GM12872 (cell line): Measurements from ENCODE around the gene ZNF791.

Source experiments
- CTCF ChIP-seq: IDR thresholded peaks from 3 replicates; pipeline ENCODE4 v1.5.1; 2011; ENCODE audit warnings: low read depth, mild to moderate bottlenecking, low read length, moderate library complexity; ENCODE audit not compliant: insufficient read depth

ZNF791 gene

DNA sequence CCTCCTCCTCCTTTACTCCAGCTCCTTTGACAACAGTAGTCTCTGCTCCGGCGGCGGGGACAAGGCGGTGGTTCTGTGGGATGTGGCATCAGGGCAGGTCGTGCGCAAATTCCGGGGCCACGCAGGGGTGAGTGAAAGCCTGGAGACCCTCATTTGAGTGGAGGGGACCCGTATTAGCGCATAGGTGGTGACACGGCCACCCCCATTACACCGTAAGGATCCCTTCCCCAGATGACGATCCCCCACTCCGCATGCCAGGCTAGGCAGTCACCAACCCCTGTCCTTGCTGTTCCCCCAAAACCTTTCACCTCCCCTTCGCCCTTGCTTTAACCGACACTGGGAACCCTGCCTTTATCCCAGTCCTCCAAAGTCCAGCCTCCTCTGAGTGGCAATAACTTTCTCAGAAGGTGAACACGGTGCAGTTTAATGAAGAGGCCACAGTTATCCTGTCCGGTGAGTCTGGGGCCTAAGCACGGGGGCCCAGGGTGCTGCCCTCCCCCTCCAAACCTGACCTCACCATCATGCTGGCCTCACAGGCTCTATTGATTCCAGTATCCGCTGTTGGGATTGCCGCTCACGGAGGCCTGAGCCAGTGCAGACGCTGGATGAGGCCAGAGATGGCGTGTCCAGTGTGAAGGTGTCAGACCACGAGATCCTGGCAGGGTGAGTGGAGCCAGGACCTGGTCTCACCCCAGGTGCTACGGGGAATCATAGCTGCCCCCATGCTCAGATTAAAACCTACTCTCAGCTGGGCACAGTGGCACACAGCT lies 59.6 kb downstream of the ZNF791 start:
- no peak for TF ChIP-seq CTCF

DNA sequence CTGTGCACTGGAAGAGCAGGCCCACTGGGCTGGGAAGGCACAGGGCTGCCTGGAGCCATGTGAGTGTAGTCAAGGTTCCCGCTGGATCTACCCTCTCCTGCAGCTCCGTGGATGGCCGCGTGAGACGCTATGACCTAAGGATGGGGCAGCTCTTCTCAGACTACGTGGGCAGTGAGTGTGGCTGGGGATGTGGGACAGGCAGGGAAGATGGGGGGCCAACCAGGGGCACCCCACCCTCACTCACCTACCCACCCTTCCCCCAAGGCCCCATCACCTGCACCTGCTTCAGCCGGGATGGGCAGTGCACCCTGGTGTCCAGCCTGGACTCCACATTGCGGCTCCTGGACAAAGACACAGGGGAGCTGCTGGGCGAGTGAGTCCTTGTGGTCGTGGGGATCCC lies 62.0 kb downstream of the ZNF791 start:
- no peak for TF ChIP-seq CTCF

- TF ChIP-seq CTCF = no peak
Observed at GRCh38 chr19:12675399-12675798, 64.7 kb downstream of the ZNF791 start.

DNA sequence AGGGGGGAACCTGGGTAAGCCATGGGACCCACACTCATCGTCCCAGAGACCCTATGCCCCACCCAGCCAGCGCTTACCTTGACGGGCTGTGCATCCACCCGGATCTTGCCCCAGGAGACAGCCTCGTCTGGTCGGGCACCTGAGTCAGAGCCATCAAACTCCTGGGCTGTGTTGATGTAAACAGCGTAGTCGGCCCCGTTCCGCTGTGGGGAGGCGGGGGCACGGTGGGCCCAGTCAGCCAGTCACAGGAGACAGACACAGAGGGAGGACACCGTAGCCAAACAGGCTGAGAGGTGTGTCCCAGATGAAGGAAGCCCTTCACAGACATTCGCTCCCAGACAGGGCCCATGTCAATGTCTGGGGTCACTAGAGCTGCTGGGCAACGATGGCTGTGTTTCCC lies 65.2 kb downstream of the ZNF791 start:
- TF ChIP-seq CTCF = no peak

DNA sequence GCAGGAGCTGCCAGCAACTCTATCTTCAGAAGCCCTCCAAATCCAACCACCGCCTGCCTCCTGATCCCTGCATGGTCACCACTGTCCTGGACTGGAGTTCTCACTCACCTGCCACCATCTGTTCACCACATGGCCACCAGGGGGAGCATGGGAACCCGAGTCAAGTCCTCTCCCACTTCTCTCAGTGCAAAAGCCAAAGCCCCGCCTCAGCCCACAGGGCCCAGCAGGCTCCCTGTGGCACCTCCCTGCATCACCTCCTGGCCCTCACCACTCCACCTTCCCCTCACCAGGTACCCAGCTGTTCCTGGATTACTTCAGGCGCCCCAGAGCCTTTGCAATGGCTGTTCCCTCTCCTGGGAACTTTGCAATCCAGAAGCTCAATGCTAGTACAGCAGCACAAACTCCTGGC lies 65.7 kb downstream of the ZNF791 start:
- peak; percentile 97 for TF ChIP-seq CTCF

DNA sequence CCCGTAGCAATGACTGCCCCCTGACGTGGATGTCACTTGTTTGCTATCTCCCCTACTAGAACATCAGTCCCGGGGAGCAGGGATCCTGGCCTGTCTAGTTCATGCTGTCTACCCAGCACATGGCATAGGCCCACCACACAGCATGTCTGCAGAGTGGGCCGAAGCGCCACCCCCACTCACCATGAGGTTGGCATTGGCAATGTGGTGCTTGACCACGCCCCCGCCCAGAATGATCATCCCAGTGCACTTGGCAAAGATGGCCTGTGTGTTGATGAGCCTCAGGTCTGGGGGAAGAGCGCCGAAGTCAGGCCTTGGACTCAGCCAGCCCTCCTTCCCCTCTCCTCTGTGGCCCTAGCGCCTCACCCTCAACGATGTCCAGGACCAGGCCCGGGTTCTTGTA lies 66.2 kb downstream of the ZNF791 start:
- TF ChIP-seq CTCF = no peak

- no peak for TF ChIP-seq CTCF
Observed at GRCh38 chr19:12680034-12680433, 69.3 kb downstream of the ZNF791 start.
